Astrocyte (in vitro differentiated cells and primary cell): ENCODE measurements around the gene CDK14.

Experiments used
- CTCF ChIP-seq: IDR thresholded peaks from 2 replicates; pipeline ENCODE4 v1.5.1; 2011; ENCODE audit warnings: low read depth, mild to moderate bottlenecking, inconsistent platforms, low read length, moderate library complexity; ENCODE audit not compliant: insufficient read depth
- EZH2 ChIP-seq: IDR thresholded peaks from 2 replicates; pipeline ENCODE4 v1.6.1; 2012; ENCODE audit warnings: mild to moderate bottlenecking, low read length, inconsistent platforms; ENCODE audit not compliant: insufficient read depth

GRCh38 chr7:91199601-91200000 lies 603.5 kb downstream of the CDK14 start:
- no peak for TF ChIP-seq CTCF
- no peak for TF ChIP-seq EZH2
